ENCODE measurements around the gene RNF39. TPM values are rescaled to one million over a fixed set of nuclear protein-coding genes. Genes with fewer than 3 reads are reported as not detected.
"Not testable (repeated sequence)": the region's sequence is repeated elsewhere in the genome, so short reads cannot be mapped to it uniquely, and the experiment has no call there.

Gene RNF39
- polyA plus RNA-seq, 10 donors: 0.43 to 1.4 (median 0.58) TPM

DNA sequence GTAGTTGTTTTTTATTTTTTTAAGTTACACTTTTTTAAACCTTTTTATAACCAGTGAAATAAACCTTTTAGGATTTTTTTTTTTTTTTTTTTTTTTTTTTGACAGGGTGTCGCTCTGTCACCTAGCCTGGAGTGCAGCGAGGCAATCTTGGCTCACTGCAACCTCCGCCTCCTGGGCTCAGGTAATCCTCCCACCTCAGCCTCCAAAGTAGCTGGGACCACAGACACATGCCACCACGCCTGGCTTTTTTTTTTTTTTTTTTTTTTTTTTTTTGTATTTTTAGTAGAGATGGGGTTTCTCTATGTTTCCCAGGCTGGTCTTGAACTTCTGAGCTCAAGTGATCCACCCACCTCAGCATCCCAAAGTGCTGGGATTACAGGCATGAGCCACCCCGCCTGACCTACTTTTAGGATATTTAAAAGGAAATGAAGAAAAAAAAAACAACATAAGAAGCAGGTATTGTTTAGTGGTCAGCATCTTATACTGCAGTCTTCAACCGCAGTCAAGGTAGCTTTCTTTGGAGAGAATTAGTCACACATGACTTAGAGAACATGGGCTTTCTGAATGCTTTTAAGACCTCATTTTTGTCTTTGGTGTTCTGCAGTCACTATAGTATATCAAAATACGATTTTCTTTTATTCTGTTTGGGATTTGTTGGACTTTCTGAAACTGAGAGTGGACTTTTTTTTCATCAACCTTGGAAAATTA, 12.9 kb downstream of the RNF39 start:
- no peak for DNase-seq

DNA sequence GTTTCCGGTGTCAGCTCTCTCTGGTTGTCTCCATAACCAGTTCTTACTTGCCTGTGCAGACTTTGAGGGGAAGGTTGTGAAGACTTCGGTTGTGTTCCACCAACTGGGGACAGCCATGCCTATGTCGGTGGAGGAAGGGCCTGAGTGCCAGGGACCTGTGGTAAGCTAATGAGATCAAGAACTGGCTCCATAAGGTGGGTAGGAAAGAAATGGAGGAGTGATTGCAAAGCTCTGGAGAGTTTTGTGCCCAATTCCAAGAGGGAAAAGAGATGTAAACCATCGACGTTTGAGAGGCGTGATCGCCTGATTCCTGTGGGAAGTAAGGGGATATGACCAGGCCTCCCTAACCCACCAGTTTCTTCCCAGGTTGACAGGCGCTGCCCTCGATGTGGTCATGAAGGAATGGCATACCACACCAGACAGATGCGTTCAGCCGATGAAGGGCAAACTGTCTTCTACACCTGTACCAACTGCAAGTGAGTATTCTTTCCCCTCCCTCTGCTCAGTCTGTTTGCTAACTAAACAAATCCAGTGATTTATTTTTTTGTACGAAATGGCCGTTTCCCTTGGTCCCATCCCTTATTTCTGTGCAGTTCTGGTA, 13.6 kb downstream of the RNF39 start:
- no peak for DNase-seq

DNA sequence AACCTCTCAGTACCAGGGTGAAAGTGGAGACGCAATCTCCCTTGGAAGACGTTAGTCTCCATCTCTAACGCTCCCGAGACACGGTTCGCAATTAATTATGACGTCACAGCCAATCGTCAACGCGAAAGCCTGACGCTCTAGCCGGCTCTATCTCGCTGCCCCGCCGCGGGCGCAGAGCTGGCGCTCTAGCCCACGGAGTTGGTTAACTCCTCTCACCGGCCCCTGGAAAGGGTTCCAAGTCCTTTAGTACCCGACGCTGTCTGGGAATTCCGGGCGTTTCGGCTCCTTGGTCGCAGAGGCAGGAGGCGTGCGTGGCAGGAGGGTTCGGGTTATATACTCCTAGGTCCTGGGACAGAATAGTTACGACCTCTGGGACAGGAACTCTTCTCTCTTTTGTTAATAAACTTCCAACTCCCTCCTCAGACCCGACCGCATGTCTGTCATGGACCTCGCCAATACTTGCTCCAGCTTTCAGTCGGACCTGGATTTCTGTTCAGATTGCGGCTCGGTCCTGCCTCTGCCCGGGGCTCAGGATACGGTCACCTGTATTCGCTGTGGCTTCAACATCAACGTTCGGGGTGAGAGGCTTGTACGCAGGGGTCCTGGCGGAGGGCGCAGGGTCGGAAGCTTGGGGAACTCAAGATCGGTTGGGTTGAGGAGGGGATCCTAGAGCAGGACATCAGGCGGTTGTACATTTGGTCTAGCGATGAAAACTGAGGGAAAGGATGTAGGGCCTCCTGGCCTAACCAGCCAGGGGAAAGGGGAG, 14.3 kb downstream of the RNF39 start, which contains the start of gene POLR1H:
Gene POLR1H, plus strand, starts transcription at position 174 of the 766 bp plus-strand sequence. Its CDS starts 260 bp downstream, at position 434.
- DNase-seq: peak; percentile 96 to 98 (median 97)

DNA sequence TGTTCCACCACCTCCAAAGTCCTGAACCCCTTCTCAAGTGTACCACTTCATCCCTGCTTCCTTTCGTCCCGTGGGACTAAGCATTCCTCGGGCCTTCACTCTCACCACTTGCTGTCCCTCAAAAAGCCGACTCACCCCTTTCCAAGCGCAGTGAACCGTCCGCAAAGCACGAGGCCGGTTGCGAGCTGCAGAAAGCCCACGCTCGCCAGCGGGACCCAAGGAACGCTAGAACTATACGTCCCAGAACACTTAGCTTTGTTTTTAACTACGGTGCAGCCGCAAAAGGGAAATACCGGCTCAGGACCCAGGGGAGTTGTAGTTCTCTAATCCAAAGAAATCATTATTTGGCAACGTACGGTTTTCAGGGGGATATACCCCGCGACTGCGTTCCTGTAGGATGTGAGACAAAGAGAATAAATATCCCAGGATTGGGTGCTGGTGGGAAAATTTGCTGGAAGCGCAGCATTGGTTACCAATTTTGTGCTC, 14.9 kb downstream of the RNF39 start:
- DNase-seq: peak in 1 of 3 donors; percentile 33

DNA sequence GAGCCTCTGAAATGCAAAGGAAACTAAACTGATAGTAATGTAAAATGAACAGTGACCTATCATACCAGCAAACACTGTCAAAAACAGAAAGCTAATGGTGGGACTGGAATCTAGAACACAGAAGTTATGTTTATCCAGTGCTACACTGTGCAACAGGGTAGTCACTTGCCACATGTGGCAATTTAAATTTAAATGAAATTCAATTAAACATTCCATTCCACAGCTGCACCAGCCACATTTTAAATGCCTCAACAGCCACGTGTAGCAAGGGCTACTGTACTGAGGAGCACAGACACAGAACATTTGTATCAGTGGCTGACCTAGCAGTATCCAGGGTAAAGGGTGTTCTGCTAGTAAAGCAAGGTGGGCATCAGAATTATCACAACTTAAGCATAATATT, 20.1 kb downstream of the RNF39 start:
- DNase-seq: no peak

DNA sequence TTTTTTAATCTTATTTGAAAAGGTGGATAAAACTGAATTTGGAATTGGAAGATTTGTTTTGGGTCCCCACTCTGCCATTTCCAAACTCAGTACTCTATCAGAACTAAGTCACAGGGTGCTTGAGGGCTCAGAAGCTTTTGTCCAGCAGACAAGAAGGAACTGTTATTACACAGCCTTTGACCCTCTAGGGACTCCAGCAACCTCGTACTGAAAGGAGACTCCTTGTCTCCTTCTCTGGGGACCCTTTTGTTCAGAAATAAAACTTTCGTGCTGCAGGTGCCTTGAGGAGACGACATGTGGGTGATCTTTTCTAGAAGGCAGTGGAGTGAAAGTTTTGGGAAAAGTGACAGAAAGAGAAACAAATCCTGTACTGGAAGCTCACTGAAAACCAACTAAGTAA, 21.9 kb downstream of the RNF39 start:
- no peak for DNase-seq

DNA sequence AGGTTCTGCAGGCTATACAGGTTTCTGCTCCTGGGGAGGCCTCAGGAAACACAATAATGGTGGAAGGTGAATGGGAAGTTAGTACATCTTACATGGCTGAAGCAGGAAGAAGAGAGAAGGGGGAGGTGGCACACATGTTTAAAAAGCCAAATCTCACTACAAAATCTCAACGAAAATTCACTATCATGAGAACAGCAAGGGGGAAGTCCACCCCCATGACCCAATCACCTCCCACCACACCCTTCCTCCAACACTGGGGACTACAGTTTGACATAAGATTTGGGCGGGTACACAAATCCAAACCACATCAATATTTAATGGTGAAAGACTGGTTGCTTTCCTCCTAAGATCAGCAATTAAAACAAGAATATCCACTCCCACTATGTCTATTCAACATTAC, 28.3 kb downstream of the RNF39 start:
- no peak for DNase-seq

DNA sequence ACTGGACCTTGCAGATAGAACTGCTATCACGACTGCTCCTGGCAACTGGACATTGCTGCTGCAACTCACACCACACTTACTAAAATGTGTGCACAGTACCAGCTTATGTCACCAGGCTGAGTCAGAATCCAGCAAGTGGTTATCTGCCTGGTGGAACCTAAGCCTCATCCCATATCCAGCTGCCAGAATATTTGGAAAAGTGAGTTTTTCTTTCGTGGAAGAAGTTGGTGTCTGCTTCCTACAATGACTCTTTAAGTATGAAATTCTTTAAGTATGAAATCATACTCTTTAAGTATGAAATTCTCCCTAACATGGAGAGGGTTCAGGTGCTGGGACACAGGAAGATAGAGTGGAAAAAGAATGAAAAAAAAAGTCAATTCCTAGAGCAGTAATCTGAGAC, 30.9 kb downstream of the RNF39 start:
- peak in 1 of 3 donors; percentile 38 for DNase-seq

DNA sequence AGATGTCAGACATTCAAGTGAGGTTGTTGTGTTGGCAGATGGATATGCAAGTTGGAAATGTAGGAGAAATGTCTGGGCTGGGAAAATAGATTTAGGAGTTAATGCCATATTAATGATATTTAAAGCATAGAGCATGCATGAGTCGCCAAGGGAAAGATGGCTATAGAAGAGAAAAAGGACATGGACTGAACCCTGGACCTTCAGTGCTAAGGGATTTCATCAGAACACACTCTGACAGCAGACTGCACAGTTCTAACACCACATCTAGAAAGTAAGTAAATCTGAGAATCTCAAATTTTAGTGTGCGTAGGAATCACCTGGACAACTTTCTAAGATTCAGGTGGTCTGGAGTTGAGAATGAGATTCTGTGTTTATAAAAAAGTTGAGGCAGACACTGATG, 31.8 kb downstream of the RNF39 start:
- no peak for DNase-seq

DNA sequence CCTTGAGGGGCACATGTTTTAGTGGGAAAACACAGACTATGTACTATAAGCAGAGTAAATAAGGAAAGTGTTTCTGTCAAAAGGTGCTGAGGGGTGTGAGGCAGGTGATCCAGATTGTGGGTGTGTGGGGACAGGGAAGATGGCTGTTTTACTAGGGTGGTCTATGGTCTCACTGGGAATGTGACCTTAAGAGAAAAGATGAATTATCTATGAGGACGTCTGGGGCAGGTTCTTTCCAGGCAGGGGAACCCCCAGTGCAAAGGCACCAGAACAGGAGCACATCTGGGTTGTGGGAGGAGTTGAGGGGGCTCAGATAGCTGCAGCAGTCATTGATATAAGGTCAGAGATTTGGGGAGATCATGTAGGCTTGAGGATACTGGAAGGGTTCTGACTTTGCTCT, 32.7 kb downstream of the RNF39 start:
- DNase-seq: no peak

DNA sequence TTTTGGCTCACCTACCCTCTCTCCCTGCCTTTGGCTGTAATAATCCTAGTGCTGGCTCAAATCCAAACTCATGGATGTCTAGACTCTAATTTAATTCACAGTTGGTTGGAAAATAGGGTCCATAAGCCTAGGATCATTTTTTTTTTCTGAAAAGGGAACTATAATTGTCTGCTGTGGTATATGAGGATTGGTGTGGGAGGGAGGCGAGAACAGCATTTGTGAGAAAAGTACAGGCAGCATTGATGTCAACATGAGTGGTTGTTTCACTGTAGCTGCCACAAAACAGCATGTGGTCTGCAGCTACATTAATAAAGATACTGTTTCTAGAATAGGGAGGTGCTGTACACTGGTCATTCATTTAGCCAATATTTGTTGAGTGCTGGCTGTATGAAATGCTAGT, 33.1 kb downstream of the RNF39 start:
- no peak for DNase-seq

DNA sequence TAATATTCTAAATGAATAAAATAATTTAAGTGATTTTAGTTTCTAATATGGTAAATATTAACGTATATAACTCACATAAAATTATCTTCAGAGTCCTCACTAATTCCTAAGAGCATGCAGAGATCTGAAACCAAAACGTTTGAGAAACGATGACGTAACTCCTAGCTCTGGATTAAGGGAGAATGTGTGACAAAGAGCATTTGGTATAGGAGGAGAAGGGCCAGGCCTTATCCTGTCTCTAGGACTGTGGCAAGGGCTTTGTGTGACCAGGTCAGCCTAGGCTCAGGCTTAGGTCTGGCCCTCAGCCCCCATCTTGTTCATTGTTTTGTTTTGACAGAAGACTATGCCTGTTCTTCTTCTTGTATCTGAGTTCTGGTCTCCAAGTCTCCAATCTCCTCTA, 33.7 kb downstream of the RNF39 start:
- no peak for DNase-seq

DNA sequence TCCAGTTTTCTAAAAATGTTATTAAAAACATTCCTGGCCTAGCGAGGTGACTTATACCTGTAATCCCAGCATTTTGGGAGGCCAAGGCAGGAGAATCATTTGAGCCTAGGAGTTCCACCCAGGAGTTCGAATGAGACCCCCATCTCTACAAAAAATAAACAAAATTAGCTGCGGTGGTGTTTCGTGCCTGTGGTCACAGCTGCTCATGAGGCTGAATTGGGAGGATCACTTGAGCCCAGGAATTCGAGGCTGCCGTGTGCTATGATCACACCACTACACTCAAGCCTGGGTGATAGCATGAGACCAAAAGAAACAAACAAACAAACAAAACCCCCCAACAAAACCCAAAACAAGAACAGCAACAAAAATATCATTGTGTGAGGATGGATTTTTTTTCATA, 34.3 kb downstream of the RNF39 start:
- no peak for DNase-seq

DNA sequence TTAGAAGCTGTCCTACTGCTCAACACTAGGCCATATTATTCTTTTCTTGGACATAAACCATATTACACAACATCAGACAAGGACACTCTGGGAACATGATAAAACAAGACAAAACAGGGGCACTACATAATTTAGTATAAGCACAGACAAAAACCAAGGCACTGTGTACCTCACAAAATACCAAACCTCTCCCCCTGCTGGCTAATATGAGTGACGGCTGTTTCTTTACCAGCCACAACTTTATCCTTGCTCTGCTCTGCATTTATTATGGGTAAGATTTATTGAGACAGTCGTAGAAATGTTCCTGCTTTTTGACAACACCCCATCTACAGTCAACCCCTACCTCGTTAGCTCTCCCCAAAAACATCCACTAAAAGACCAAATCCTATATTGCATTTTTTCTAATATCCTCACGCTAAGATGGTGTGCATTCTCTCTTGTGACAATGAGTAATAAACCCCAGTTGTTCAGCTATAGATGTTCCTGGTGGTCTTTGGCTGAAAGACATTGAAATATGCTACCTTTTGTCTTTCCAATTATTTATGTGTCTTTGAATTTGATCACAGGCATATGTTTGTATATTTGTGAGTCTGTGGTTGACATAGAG, 38.3 kb downstream of the RNF39 start:
- DNase-seq: no peak

DNA sequence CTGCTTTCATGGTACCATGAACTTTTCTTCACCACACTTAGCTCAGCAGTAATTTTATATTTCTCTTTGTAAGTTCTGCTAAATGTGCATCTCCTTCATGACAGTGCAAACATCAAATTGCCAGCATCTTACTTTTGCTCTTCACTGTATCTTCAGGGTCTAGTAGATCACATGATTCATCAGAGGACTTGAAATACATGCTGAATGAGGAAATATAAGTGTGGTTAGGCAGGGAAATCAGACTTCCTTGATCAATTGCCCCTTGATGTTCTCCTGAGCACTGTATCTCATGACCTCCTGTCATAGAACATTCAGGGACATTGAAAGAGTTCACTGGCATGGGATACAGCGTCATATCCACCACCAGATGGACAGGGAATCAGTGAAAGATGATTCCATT, 39.8 kb downstream of the RNF39 start:
- DNase-seq: no peak

DNA sequence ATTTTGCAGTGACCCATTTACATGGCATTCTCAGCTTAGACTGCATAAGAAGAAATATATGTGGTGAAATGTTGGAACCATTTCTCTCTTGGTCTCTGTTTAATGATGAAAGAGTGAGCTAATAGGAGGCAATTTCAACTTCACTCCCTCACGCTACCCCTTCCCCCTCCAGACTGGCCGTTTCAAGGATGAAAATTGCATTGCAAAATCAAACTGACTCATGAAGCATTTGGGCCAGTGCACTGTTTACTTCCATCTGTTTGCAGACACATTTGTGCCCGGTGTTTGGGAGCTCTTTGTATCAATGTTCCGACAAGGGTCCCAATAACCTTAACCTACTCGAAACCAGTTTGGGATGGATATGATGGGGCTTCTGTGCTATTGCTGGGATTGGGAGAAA, 42.1 kb downstream of the RNF39 start:
- DNase-seq: not testable (repeated sequence)

DNA sequence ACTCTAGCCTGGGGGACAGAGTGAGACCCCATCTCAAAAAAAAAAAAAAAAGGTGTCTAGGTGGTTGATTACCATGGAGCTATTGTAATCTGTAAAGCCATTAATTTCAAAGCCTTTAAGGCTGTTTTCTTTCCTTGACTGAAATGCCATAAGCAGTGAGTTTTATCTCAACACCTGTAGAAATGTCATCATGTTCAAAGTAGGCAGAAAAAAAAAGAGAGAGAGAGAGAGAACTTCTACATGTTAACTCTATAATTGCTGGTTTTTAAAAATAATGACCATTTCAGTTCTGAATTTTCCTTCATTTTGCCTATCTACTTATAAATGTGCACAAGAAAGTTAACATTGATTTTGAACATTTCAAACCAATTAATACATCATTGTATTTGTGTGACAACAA, 44.2 kb downstream of the RNF39 start:
- no peak for DNase-seq

DNA sequence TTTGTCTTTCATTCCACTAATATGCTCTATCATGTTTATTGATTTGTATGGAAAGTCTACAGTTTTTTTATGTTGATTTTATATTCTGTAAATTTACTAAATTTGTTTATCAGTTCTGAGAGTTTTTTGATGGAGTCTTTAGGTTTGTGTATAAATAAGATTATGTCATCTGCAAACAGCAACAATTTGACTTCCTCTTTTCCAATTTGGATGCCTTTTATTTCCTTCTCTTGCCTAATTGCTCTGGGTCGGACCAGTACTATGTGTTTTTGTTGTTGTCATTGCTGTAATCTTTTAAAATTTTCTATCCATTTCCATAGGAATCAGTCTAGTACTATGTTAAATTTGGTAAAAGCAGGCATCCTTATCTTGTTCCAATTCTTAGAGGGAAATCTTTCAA, 46.0 kb downstream of the RNF39 start:
- DNase-seq: no peak

DNA sequence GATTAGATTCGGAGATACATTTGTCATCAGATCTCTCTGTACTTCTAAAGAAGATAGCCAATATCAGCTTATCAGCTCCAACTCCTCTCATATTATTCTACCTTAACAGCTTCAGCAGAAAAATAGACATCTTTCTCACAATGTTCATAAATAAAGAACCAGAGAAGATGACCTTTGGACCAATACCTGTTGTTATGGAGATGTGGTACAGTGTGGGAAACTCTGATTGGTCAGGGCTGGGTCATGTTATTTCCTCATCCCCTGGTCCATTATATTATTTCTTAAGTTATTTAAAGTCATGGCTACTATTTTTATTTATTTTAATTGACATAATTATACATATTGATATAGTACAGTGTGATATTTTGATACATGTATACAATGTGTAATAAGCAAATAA, 50.4 kb downstream of the RNF39 start:
- DNase-seq: no peak

DNA sequence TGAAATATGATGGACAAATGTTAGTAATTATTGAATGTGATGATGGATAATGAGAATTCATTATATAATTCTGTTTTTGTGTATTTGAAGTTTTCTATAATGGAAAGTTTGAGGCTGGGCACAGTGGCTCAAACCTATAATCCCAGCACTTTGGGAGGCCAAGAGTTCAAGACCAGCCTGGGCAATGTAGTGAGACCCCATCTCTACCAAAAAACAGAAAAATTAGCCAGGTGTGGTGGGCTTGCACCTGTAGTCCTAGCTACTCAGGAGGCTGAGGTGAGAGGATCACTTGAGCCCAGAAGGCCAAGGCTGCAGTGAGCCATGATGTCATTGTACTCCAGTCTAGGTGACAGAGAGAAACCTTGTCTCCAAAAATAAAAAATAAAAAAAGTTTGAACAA, 52.9 kb downstream of the RNF39 start:
- not testable (repeated sequence) for DNase-seq

DNA sequence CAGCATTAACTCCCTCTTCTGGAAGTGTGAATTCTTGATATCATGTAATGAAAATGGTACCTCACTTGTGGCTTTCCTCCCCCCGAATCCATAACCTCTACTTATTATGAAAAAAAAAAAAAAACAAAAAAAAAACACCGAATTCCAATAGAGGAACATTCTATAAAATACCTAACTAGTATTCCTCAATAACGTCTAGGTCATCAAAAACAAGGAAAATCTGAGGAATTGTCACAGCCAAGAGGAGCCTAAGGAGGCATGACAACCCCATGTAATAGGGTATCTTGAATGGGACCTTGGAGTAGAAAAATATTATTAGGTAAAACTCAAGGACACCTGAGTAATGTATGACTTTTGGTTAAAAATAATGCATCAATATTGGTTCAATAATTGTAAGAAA, 53.4 kb downstream of the RNF39 start:
- DNase-seq: no peak

DNA sequence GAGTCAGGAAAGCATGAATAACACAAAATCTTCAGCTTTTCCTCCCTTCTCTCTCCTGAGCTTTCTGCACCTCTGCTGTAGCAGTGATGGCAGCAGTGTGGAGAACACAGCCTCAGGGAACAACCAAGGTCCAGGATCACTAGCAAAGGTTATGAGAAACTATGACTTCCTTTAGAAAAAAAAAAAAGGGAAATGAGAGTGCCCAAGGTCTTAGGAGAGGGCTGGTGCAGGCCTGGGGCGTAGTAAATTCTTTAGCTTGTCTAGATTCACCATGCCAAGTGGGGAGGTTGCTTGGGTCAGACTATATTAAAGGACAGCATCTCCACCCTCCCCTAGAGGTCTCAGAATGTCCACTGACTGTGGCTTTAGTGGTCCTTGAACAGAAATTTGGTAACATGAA, 54.9 kb downstream of the RNF39 start:
- no peak for DNase-seq
